HepG2 (cell line): ENCODE results near the gene PPP4R3A.
"Not testable (repeated sequence)": the region's sequence is repeated elsewhere in the genome, so short reads cannot be mapped to it uniquely, and the experiment has no call there.

Experiments used
- POLR2A ChIP-seq, 2 experiments: IDR thresholded peaks; 2 replicates each; pipeline ENCODE4 v1.6.1; 2011; ENCODE audit warnings: low read depth in 2 of 2, low read length in 2 of 2, mild to moderate bottlenecking in 1 of 2, moderate library complexity in 1 of 2; ENCODE audit not compliant: insufficient read depth in 1 of 2
- TAF1 ChIP-seq: sonication (generic); formaldehyde crosslinking; IDR thresholded peaks from 2 replicates; pipeline ENCODE4 v1.4.0; 2020; ENCODE audit warnings: missing genetic modification reagents
- TF ChIP-seq, protein P1 (sequence below): sonication (generic); formaldehyde crosslinking; IDR thresholded peaks from 2 replicates; pipeline ENCODE4 v1.5.0; 2020; ENCODE audit warnings: mild to moderate bottlenecking, missing genetic modification reagents, moderate library complexity

DNA sequence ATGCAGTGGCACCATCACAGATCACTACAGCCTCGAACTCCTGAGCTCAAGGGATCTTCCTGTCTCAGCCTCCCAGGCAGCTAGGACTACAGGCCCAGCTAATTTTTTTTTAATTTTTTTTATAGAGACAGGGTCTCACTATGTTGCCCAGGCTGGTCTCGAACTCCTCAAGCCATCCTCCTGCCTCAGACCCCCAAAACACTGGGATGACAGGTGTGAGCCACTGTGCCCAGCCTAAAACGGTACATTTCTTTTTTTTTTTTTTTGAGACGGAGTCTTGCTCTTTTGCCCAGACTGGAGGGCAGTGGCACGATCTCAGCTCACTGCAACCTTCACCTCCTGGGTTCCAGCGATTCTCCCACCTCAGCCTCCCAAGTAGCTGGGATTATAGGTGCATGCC, 100.9 kb downstream of the PPP4R3A start:
- not testable (repeated sequence) for TF ChIP-seq POLR2A (IDR thresholded peaks at IDR 0.05; ENCODE audit: insufficient read depth in 1 of 2, low read depth in 2 of 2, low read length in 2 of 2); TAF1 (CRISPR knock-in tag)
- TF ChIP-seq, protein P1, sequence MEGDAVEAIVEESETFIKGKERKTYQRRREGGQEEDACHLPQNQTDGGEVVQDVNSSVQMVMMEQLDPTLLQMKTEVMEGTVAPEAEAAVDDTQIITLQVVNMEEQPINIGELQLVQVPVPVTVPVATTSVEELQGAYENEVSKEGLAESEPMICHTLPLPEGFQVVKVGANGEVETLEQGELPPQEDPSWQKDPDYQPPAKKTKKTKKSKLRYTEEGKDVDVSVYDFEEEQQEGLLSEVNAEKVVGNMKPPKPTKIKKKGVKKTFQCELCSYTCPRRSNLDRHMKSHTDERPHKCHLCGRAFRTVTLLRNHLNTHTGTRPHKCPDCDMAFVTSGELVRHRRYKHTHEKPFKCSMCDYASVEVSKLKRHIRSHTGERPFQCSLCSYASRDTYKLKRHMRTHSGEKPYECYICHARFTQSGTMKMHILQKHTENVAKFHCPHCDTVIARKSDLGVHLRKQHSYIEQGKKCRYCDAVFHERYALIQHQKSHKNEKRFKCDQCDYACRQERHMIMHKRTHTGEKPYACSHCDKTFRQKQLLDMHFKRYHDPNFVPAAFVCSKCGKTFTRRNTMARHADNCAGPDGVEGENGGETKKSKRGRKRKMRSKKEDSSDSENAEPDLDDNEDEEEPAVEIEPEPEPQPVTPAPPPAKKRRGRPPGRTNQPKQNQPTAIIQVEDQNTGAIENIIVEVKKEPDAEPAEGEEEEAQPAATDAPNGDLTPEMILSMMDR (CRISPR knock-in tag) = not testable (repeated sequence)
